Sigmoid colon (tissue), 4 donors: ENCODE results near the gene SCN1B.
"Not testable (repeated sequence)": the region's sequence is repeated elsewhere in the genome, so short reads cannot be mapped to it uniquely, and the experiment has no call there.

Source experiments
- CTCF ChIP-seq, 4 experiments: fragments of 450-650 bp in 3 of 4; fragments of 200-600 bp in 1 of 4; IDR thresholded peaks; one replicate each; pipeline ENCODE4 v1.5.1; 2016 to 2019; ENCODE audit warnings: antibody characterized with exemption in 4 of 4, mild to moderate bottlenecking in 3 of 4, moderate library complexity in 2 of 4
- POLR2AphosphoS5 ChIP-seq, 4 donors: sonication (generic); formaldehyde crosslinking; IDR thresholded peaks; one replicate each; pipeline ENCODE4 v1.6.1; 2017; ENCODE audit warnings: antibody characterized with exemption in 4 of 4

DNA sequence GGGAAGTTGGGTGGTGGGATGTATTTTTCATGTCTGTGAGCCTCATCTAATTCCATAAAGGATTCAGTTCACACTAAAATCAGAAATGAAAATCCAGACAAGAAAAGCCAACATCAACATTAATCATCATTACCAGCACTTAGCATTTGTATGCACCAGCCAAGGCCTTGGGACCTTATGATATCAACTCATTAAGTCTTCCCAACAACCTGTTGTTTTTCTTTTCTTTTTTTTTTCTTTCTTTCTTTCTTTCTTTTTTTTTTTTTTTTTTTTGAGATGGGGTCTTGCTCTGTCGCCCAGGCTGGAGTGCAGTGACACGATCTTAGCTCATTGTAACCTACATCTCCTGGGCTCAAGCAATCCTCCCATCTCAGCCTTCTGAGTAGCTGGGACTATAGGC lies 20.4 kb downstream of the SCN1B start:
- not testable (repeated sequence) for TF ChIP-seq POLR2AphosphoS5, CTCF (IDR thresholded peaks at IDR 0.05)
